ENCODE data around the gene PODXL2.
"Not testable (repeated sequence)": the region's sequence is repeated elsewhere in the genome, so short reads cannot be mapped to it uniquely, and the experiment has no call there.

PODXL2 gene

DNA sequence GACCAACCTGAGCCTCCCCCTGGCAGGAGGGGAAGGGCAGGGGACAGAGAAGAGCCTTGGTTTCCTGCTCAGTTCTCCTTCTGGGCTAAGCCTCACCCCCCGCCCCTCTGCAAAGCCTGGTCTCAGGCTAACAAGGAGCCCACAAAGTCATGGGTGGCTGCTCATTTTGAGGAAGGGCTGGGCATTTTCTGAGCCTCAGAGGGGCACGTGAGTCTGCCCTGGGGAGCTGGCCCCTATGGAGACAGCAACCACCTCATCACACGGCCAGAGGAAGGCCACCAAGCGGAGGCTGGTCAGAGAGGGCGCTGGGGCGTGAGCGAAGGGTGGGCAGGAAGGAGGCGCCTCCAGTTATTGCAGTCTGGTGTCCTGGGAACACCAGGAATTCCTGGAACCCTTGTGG is 62.5 kb downstream of the PODXL2 start:
- no peak for DNase-seq (ENCODE audit: low read depth)

DNA sequence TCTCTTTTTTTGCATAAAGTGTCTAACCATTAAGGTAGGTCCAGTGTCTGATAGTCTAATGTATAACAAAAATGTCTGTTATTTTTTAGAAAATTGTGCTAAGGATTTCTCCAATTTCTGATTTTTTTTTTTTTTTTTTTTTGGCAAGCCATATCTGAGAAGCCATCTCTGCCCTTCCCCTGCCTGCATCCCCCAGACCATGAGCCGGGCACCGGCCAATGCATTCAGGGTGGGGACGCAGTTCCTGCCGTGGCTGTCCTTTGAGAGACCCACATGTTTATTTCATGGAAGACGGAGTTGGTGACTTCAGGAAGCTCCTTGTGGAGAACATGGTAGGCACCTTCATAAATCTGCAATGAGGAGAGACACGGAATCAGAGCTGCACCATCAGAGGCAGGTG is 63.0 kb downstream of the PODXL2 start:
- DNase-seq (ENCODE audit: low read depth) = no peak

DNA sequence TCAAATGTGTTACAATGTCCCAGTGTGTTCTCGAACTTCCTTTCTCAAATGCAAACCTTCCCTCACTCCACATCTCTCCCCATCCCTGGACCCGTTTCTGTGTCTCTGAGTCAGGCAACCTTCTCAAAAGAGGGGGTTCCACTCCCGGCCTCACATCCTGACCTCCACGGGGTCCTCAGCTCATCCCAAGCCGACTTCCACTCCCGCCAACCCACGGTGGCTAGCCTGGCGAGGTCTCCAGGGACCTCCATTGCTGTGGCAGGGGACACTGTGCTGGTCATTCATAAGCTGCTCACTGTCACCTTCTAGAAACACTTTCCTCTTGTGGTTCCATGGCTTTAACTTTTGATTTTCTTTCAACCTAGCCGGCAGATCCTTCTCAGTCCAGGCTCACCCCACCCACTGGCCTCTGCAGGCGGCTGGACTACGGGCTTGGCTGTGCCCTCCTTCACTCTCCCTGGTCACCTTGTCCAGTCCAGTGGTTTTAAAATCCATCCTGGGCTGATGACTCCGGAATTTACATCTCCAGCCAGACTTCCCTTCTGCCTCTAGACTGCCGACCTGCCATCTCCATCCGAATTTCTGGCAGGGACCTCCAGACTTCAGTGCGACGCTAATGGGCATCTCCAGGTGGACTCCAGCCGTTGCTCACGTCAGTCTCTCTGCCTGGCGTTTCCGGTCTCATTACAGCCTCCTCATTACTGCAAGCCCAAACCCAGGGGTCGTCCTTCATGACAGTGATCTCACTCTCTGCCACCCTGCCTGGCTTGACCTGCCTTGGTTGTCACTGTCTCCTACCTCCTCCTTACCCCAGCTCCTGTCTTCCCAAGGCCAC is 63.7 kb downstream of the PODXL2 start:
- no peak for DNase-seq (ENCODE audit: low read depth)

DNA sequence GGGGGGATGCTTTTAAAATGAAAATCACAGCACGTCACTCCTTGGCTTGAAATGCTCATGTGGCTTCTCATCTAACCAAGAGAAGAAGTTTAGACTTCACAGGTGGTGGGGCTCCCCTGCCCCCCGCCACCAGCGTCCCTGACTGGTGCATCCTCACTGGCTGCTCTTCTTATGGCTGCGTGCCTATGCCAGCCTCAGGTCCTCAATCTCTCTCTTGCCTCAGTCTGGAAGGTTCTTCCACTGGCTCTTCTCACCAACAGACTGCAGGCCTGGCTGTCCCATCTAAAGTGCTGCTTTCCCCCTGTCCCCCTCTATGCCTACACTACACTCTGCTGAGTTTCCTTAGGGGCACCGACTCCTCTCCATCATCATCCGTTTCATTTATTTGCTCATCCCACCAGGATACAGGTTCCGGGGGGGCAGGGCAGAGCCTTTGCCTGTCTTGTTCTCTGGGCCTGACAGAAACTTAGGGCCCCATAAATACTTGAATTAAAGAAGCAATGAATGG is 64.4 kb downstream of the PODXL2 start:
- DNase-seq (ENCODE audit: low read depth) = no peak

DNA sequence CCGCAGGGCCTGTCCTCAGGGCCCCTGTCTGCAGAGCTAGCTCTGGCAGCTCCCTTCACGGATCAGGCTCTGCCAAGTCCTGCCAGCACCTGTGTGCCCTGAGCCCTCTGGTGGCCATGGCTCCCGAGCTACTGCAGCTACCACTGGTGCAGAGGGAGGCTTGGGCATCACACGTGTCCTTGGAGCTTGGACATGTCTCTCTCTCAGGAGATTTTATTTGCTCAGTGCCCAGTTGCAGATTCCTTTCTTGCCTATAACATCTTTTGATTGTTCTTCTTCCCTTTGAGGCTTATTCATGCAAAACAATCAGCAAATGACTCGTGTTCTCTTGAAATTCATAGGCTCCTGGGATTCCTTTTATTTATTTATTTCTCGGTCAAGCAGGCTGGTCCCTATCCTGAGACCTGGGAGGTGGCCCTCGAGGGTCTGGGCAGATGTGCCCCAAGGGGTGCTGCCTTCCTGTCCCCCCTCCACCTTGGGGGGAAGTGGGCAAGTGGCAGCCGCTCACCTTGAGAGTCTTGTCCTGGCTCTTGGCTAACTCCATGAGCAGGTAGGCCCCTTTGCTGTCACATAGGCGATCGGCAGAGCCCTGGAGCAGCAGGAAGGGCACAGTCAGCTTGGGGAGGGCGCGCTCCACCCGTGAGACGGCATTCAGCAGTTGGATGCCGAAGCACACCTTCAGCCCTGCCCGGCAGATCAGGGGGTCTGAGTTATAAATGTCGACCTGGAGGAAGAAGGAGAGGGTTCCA is 65.7 kb downstream of the PODXL2 start:
- DNase-seq (ENCODE audit: low read depth) = no peak

DNA sequence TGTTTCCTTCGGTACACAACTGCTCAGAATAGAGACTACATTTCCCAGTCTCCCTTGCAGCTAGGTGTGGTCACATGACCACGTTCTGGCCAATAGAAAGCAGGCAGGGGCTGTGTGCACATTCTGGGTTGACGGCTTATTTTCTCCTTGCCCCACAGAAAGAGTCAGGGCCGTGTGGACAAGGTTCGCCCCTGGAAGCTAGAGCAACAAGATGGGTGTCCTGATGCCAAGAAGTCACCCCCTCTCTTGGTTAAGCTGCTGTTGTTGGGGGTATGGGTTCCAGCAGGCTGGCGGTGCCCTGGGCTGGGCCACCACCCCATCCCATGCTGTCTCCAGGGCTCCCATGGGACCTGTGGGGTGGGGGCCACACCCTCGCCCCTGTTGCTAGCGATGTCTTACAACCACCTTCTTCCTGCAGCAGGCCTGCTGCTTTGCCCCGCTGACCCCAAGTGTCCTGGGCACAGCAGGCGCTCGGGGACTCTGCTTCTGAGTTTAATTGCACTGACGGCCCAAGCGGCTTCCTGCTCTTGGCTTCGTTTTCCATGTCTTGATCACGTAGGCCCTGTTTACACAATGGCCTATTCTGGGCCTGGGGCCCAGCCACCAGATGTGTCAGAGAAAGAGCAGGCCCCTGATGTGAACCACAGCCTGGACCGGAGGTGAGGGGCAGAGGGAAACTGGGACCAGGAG is 68.7 kb downstream of the PODXL2 start:
- no peak for DNase-seq (ENCODE audit: low read depth)

DNA sequence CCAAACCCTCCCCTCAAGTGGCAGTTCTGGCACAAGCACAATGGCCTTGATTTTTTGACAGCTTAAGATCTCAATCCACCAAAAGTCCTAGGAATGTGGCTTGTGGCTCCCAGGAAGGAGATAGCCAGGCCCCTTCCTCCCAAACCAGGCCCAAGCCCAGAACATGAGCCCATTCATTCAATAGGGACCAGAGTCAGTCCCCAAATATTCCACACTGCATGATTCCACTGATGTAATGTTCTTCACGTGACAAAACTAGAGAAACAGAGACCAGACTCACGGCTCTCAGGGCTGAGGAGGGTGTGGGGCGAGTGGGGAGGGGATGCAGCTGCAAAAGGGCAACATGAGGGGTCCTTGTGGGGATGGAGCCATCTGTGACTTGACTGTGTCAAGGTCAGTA is 69.3 kb downstream of the PODXL2 start:
- no peak for DNase-seq (ENCODE audit: low read depth)

DNA sequence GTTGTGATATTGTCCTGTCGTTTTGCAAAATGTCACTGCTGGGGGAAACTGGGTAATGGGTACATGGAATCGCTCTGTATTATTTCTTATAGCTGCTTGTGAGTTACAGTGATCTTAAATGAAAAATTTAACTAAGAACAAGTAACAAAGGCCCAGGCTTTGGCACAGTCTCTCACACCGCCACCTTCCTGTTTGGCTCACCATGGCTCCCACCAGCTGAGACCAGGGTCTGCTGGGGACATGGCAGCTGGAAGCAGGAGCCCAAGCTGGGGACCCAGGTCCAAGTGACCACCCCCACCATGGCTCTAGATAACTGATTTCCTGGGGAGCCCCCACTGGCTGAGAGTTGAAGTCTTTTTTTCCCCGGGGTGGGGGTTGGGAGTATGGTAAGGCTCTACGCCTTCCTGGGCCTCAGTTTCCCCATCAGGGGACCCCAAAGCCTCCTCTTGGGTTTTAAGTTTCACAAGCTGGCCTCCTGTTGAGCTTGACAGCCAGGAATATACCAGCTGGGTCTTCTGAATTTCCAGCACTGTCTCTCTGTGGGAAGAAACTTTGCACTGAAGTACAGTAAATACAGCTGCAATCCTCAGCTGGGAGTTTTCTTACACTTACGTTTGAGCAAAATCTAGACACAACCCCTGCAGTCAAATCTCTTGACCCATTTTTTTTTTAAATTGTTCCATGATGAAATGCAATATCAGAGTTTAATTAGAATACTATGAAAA is 69.9 kb downstream of the PODXL2 start:
- DNase-seq (ENCODE audit: low read depth) = no peak

DNA sequence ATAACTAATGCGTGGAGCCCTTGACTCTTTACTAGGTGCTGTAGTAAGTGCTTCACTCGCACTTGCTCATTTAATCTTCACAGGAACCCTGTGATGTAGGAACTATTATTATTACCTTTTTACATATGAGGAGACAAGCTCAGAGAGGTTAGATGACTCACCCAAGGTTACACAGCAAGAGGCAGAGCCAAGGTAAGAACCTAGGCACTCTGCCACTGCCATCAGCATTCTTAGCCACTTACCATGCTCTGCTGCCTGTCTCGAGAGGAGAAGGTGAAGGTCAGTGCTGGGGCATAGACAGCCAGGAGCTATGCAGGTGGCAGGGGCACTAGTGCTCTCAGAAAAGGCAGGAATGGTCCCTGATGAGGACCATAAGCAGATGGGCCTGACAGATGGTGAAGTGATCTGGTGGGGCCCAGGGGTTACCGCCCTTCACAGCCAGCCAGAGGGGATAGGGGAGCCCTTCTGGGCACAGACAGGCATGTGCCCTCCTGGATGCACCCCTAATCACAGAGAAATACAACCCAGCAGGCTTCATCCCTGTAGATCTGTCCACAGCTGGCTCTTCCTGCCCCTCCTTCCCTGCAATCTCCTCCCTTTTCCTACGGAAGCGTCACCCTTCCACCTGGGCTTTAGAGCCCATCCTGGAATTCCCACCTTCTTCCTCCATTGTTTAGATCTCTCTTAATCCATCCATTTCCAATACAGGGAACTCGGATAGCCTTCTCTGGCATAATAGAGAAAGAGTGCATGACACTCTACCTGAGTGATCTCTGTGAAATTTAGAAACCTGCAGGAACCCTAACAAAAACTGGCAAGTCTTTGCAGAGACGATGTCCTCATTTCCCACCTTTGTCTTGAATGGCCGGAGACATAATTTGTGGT is 70.7 kb downstream of the PODXL2 start:
- no peak for DNase-seq (ENCODE audit: low read depth)

DNA sequence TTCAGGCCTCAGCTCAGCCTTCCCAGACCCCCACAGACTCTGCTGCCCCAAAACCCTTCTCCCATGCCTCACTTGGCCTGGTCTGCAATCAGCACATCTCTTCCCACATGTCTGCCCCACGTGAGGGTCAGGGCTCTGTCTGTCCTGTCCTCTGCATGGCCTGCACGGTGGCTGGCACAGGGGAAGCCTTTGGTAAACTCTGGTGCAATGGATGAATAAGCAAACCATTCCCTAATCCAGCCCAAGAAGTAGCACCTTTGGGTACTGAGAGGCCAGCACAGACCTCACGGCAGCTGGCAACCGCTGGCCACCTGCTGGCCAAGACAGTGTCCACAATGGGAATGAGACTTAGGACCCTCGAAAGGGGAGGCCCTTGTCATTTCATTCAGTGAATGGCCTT is 71.4 kb downstream of the PODXL2 start:
- no peak for DNase-seq (ENCODE audit: low read depth)

DNA sequence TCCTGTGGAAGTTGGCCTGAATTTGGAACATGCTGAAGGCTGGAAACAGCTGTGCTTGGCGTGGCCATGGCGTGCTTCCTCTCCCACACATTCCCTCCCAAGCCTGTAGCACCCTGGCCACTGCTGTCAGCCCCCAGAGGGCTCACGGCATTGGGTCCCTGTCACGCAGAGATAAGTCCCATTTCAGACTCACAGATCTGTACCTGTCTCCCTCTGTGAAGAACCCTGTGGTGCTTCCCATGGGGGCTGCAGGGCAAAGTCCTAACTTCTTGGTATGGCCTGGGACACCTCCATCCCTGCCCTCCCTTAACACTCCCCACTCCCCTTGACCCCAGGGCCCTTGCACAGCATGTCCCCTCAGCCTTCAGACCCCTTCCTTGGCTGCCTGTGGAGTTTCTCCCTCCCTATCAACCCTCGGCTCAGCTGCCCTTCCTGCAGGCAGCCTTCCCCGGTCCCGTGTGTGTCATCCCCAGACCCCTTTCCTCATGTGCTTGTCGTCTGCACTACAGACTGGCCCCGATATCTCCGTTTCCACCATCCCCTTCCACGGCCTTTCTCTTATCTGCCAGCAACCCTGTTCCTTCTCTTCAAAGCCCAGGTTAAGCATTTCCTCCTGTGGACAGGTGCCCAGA is 72.4 kb downstream of the PODXL2 start:
- DNase-seq (ENCODE audit: low read depth) = no peak

DNA sequence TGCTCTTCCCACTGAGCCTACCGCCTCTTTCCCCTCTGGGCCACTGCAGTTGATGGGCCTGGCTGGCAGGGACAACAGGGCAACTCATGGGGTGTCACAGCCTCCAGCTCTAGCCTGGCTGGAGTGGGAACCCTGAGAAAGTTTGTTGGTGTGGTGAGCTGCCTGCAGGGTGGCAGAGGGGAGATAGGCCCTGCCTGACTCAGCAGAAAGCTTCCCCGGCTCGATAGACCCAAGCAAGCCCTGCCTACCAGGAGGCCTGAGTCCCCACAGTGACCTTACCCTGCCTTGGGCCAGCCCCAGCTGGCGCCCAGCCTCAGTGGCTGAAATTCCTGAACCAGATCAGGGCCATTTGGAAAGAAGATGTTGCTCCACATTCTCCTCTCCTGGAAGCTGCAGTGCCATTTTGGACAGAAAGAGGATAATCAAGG is 73.2 kb downstream of the PODXL2 start:
- no peak for DNase-seq (ENCODE audit: low read depth)

DNA sequence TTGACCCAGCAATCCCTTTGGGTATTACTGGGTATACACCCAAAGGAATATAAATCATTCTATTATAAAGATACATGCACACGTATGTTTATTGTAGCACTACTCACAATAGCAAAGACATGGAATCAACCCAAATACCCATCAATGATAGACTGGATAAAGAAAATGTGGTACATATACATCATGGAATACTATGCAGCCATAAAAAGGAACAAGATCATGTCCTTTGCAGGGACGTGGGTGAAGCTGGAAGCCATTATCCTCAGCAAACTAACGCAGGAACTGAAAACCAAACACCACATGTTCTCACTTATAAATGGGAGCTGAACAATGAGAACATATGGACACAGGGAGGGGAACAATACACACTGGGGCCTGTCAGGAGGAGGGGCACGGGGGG is 75.9 kb downstream of the PODXL2 start:
- DNase-seq (ENCODE audit: low read depth) = not testable (repeated sequence)

DNA sequence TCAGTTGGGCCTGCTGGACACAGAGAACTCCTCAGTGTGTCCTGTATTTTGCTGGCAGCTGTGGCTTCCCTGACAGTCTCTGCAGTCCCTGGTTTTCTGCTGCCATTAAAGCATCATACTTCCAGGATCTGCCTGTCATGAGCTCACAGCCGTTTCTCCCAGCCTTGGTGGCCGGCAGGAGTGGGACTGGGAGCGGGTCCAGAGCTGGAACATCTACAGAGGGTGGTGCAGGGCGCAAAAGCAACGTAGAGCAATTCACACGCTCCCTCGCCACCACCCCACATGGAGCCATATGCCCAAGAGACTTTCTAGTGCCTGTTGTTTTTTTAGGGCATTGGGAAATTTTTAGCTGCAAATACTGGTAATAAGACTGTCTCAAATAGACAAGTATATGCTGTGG is 77.3 kb downstream of the PODXL2 start:
- no peak for DNase-seq (ENCODE audit: low read depth)

DNA sequence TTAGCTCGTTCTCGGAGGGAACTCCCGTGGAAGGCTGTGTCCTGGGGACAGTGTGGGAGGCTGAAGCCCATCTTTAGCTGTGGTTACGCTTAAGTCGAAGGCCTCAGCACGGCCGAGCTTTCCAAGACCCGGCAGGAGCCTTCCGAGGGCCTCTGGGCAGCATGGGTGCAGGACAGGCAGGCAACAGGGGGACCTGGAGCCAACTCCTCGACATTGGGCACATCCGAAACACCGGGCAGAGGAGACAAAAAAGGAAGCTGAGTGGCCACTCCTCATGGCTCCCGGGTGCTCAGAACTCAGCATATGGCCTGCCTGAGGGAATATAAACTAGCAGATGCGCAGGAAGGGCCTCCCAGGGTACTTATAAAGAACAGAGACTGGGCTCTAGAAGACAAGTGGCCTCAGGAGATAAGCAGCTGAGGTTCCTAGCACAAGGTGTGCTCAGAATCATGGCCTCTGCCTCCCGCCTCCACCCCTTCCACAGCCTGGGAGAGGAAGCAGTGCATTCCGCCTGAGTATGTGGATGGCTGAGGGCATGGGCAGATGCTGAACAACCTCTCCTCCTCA is 77.9 kb downstream of the PODXL2 start:
- no peak for DNase-seq (ENCODE audit: low read depth)

DNA sequence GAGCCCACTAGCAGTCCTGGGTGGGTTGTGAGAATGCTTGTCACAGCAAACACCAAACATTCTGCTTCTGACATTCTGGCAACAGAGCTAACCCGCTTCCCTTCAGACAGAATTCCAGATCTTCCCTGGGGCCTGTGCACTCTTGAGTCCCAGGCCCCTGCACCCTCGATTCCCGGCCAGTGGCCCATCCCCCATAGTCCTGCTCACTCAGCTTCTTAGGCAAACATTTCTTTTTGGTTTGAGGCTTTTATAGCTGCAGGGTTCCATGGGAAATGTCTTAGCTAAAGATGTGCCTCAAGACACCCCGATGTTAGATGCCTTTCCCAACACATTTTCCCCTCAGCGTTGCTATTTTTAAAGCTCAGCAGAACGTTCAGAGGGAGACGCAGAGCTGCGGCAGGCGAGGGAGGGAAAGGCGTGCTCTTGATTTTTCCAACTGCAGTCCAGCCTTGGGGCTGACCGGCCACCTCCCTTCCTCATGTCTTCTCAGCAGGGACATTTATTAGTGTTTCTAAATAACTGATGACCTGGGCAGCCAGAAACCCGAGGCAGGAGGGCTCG is 78.9 kb downstream of the PODXL2 start:
- no peak for DNase-seq (ENCODE audit: low read depth)

DNA sequence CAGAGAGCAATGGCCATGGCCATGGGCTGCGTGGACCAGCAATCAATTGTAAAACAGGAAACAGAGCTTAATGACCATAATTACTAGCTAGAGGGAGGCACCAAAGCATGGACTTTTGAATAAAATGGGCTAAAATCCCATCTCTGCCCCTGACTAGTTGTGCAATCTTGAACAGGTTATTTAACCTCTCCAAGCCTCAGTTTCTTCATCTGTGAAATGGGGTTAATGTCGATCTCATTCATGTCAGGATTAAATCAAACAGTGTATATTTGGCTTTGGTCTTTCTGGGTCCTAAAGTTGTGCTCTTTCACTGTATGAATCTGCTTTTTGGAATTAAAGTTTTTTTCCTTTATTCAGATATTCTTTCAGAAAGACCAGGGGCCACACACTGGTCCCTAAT is 79.9 kb downstream of the PODXL2 start:
- no peak for DNase-seq (ENCODE audit: low read depth)

DNA sequence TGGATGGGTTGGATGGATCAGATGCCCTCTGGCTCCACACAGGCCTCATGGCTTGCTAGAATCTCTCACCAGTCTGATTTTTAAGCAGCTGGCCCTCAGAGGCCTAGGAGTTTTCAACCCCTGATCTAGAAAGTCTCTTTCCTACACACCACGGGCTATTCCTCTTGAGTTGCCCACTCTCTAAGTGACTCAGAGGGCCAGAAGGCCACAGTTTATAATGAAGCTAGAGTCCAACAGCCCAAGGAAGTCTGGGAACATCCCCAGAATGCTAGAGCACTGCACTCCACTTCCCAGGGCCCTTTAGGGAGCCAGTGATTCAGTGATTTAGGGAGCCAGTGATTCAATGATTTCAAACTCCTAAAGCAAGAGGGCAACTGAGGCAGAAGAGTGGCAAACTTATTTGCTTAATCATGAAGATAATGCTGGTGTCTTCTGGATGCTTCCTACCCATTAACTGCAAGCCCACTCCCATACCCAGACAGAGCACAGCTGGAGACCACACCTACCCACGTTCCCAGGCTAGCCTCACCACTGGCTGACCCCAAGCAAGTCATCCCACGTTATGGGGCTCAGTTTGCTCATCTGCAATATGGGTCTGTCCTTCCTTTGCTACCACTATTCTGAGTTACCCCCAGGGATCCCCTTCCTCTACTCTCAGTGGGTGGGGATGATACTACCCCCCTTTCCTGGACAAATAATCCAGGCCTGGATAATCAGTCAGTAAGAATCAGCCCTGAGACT is 80.5 kb downstream of the PODXL2 start:
- no peak for DNase-seq (ENCODE audit: low read depth)
